Ishikawa (cell line): ENCODE measurements around the gene R3HDM4.

Source experiments
- CEBPB ChIP-seq: IDR thresholded peaks from 2 replicates; pipeline ENCODE4 v1.6.1; 2012
- CREB1 ChIP-seq: IDR thresholded peaks from 2 replicates; pipeline ENCODE4 v1.6.1; 2012; ENCODE audit warnings: low read depth
- EP300 ChIP-seq: IDR thresholded peaks from 2 replicates; pipeline ENCODE4 v1.6.1; 2012; ENCODE audit warnings: borderline replicate concordance
- FOXM1 ChIP-seq: IDR thresholded peaks from 2 replicates; pipeline ENCODE4 v1.6.1; 2012; ENCODE audit warnings: low read depth, borderline replicate concordance
- NFIC ChIP-seq: IDR thresholded peaks from 2 replicates; pipeline ENCODE4 v1.6.1; 2012
- RAD21 ChIP-seq: IDR thresholded peaks from 2 replicates; pipeline ENCODE4 v1.6.1; 2012; ENCODE audit warnings: low read depth
- TAF1 ChIP-seq: IDR thresholded peaks from 2 replicates; pipeline ENCODE4 v1.6.1; 2012; ENCODE audit warnings: low read depth, mild to moderate bottlenecking
- YY1 ChIP-seq: IDR thresholded peaks from 2 replicates; pipeline ENCODE4 v1.6.1; 2012; ENCODE audit warnings: low read depth
- ZBTB7A ChIP-seq: IDR thresholded peaks from 2 replicates; pipeline ENCODE4 v1.6.1; 2012; ENCODE audit warnings: low read depth
- TF ChIP-seq, protein P1 (sequence below): IDR thresholded peaks from 2 replicates; pipeline ENCODE4 v1.6.1; 2012; ENCODE audit warnings: low read depth, mild to moderate bottlenecking
- TF ChIP-seq, protein P2 (sequence below): IDR thresholded peaks from 2 replicates; pipeline ENCODE4 v1.6.1; 2012

- TF ChIP-seq EP300 (no peak), RAD21 (no peak), CEBPB (no peak), ZBTB7A (no peak), FOXM1 (no peak), TAF1 (no peak), YY1 (no peak), NFIC (no peak), CREB1 (no peak)
- TF ChIP-seq, protein P1, sequence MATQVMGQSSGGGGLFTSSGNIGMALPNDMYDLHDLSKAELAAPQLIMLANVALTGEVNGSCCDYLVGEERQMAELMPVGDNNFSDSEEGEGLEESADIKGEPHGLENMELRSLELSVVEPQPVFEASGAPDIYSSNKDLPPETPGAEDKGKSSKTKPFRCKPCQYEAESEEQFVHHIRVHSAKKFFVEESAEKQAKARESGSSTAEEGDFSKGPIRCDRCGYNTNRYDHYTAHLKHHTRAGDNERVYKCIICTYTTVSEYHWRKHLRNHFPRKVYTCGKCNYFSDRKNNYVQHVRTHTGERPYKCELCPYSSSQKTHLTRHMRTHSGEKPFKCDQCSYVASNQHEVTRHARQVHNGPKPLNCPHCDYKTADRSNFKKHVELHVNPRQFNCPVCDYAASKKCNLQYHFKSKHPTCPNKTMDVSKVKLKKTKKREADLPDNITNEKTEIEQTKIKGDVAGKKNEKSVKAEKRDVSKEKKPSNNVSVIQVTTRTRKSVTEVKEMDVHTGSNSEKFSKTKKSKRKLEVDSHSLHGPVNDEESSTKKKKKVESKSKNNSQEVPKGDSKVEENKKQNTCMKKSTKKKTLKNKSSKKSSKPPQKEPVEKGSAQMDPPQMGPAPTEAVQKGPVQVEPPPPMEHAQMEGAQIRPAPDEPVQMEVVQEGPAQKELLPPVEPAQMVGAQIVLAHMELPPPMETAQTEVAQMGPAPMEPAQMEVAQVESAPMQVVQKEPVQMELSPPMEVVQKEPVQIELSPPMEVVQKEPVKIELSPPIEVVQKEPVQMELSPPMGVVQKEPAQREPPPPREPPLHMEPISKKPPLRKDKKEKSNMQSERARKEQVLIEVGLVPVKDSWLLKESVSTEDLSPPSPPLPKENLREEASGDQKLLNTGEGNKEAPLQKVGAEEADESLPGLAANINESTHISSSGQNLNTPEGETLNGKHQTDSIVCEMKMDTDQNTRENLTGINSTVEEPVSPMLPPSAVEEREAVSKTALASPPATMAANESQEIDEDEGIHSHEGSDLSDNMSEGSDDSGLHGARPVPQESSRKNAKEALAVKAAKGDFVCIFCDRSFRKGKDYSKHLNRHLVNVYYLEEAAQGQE = no peak
- TF ChIP-seq, protein P2, sequence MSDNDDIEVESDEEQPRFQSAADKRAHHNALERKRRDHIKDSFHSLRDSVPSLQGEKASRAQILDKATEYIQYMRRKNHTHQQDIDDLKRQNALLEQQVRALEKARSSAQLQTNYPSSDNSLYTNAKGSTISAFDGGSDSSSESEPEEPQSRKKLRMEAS = no peak
Measured at GRCh38 chr19:958967-959855, 46.2 kb upstream of the R3HDM4 start.
